ENCODE data around the gene CLDN2.
"Not testable (repeated sequence)": the region's sequence is repeated elsewhere in the genome, so short reads cannot be mapped to it uniquely, and the experiment has no call there.

The CLDN2 gene

GRCh38 chrX:106964290-106964689 lies 44.1 kb downstream of the CLDN2 start:
- DNase-seq: no peak

- DNase-seq: not testable (repeated sequence)
Measured at GRCh38 chrX:106966547-106966946, 46.3 kb downstream of the CLDN2 start.

- no peak for DNase-seq
Measured at GRCh38 chrX:106972896-106973295, 52.7 kb downstream of the CLDN2 start.

GRCh38 chrX:106973433-106974149 lies 53.4 kb downstream of the CLDN2 start:
- DNase-seq: no peak

- no peak for DNase-seq
Measured at GRCh38 chrX:106976416-106976815, 56.2 kb downstream of the CLDN2 start.

All from RPMI8226 (cell line).